ENCODE measurements around the gene PRPF18. TPM values are rescaled to one million over a fixed set of nuclear protein-coding genes. Genes with fewer than 3 reads are reported as not detected.

Gene PRPF18
- polyA plus RNA-seq, 2 of the 4 experiments (the other 2 are of a cell fraction): 22.3 to 39.6 TPM

DNA sequence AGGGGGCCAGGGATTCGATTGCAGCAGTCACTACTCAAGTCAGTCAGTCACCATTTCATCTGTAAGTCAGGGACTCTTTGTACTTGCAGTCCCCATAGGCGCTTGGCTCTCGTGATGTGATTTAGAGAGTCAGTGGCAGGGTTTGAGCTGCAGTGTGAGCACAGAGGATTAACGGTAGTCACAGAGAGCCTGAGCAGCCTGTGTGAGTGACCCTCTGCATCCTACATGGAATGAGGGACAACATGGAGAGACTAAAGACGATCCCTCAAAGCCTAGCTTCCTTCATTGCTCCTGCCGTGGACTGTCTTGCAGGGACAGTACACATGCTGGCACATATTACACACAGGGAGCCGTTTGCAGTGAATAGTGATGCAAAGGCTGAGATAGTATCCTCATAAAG, 56.3 kb downstream of the PRPF18 start:
- TF ChIP-seq FOSB (CRISPR knock-in tag; IDR thresholded peaks at IDR 0.05) (no peak), FOSL2 (IDR thresholded peaks at IDR 0.05) (no peak), FOSL2 (CRISPR knock-in tag; IDR thresholded peaks at IDR 0.05) (no peak), MYC (IDR thresholded peaks at IDR 0.05; ENCODE audit: borderline replicate concordance, low read length) (no peak)
- Histone ChIP-seq H3K4me1 (no peaks in the 10 kb centered on the region), H3K4me2 (no peak overlapping the region), H3K4me3 (no peak overlapping the region), H3K27ac (no peak overlapping the region), H3K9me3 (peaks cover 21% of the 10 kb centered on the region)
- ChIA-PET CTCF (interaction anchor here (0.9 kb wide), 1 partner anchor 29 kb away, joined by 3 read pairs; no protein-coding TSS in a partner anchor), POLR2A (no interaction called here)
- FAIRE-seq: no peak
- no peak for ATAC-seq
- 77% methylated on average over 7 of the region's 7 CpGs for WGBS (ENCODE audit: missing lambda C conversion rate)
- DNase-seq (ENCODE audit: low read depth in 1 of 2, low spot score in 1 of 2): no peak

DNA sequence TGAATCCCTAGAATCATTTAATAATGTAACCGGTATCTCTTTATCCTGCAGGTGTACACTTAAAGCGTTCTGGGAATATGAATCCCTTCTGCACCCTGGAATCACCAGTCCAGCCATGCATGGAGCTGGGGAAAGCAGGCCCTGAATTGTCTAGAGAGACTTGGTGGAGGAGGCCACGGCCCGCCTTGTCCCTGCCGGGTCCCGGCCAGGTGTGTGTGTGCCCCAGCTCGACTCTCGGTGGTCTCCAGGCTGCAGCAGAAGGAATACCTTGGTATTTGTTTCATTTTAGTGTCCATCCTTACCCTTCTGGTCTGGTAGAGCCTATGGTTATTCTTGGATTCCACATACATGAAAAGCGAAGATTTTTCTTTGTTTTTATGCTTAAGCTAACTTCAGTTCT, 58.1 kb downstream of the PRPF18 start:
- H3K27ac ChIP-seq: no peak overlapping the region
- 93% methylated on average over 9 of the region's 9 CpGs for WGBS (ENCODE audit: missing lambda C conversion rate)
- no peak for TF ChIP-seq FOSB (CRISPR knock-in tag; IDR thresholded peaks at IDR 0.05)
- no peak for TF ChIP-seq FOSL2 (IDR thresholded peaks at IDR 0.05)
- no peak for TF ChIP-seq FOSL2 (CRISPR knock-in tag; IDR thresholded peaks at IDR 0.05)
- TF ChIP-seq, protein P1, sequence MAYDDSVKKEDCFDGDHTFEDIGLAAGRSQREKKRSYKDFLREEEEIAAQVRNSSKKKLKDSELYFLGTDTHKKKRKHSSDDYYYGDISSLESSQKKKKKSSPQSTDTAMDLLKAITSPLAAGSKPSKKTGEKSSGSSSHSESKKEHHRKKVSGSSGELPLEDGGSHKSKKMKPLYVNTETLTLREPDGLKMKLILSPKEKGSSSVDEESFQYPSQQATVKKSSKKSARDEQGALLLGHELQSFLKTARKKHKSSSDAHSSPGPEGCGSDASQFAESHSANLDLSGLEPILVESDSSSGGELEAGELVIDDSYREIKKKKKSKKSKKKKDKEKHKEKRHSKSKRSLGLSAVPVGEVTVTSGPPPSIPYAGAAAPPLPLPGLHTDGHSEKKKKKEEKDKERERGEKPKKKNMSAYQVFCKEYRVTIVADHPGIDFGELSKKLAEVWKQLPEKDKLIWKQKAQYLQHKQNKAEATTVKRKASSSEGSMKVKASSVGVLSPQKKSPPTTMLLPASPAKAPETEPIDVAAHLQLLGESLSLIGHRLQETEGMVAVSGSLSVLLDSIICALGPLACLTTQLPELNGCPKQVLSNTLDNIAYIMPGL (CRISPR knock-in tag; IDR thresholded peaks at IDR 0.05; ENCODE audit: borderline replicate concordance): no peak
- TF ChIP-seq, protein P2, sequence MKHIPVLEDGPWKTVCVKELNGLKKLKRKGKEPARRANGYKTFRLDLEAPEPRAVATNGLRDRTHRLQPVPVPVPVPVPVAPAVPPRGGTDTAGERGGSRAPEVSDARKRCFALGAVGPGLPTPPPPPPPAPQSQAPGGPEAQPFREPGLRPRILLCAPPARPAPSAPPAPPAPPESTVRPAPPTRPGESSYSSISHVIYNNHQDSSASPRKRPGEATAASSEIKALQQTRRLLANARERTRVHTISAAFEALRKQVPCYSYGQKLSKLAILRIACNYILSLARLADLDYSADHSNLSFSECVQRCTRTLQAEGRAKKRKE (CRISPR knock-in tag; IDR thresholded peaks at IDR 0.05; ENCODE audit: low read depth): no peak
- TF ChIP-seq CTCF (IDR thresholded peaks at IDR 0.05): no peak
- no peak for TF ChIP-seq EHMT2 (IDR thresholded peaks at IDR 0.05; ENCODE audit: low read depth)
- TF ChIP-seq EP300 (IDR thresholded peaks at IDR 0.05): no peak
- TF ChIP-seq, protein P3, sequence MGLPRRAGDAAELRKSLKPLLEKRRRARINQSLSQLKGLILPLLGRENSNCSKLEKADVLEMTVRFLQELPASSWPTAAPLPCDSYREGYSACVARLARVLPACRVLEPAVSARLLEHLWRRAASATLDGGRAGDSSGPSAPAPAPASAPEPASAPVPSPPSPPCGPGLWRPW (IDR thresholded peaks at IDR 0.05): no peak
- DNase-seq (ENCODE audit: low read depth in 1 of 2, low spot score in 1 of 2): no peak
- ATAC-seq: no peak
- H3K9me3 ChIP-seq: peaks cover 21% of the 10 kb centered on the region
- H3K4me3 ChIP-seq: no peak overlapping the region
- H3K4me2 ChIP-seq: no peak overlapping the region
- ChIA-PET CTCF (interaction anchor here (0.5 to 1.6 kb wide), 3 partner anchors 15 to 162 kb away, joined by 3 to 4 read pairs (median 4); no protein-coding TSS in a partner anchor), POLR2A (no interaction called here)
- no peak for FAIRE-seq
- no peaks in the 10 kb centered on the region for H3K4me1 ChIP-seq

DNA sequence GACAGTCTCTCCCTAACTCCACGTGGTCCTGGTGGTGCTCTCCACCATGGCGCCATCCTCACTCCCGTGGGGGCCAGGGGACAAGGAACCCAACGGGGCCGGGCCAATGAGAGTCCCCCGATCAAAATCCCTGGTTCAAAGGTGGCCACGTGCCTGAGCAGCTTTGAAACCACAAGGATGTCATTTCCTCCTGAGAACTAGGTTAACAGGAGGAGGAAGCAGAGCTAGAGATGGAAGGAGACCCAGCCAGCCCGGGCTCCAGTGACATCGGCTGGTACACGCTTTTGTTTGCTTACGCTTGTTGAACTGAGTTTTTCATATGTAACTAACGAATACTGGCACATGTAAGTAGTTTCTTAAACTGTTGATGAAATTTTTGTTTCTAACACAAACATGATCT, 61.7 kb downstream of the PRPF18 start:
- no peak overlapping the region for H3K4me2 ChIP-seq
- ChIA-PET POLR2A (no interaction called here), CTCF (no interaction called here)
- WGBS (ENCODE audit: missing lambda C conversion rate): 87% methylated on average over 12 of the region's 12 CpGs
- FAIRE-seq (no peak), DNase-seq (ENCODE audit: low read depth in 1 of 2, low spot score in 1 of 2) (no peak), ATAC-seq (no peak)
- no peaks in the 10 kb centered on the region for H3K4me1 ChIP-seq
- H3K27ac ChIP-seq: no peak overlapping the region
- no peak overlapping the region for H3K4me3 ChIP-seq
- H3K9me3 ChIP-seq: no peaks in the 10 kb centered on the region
- TF ChIP-seq EHF (CRISPR knock-in tag; IDR thresholded peaks at IDR 0.05): no peak

DNA sequence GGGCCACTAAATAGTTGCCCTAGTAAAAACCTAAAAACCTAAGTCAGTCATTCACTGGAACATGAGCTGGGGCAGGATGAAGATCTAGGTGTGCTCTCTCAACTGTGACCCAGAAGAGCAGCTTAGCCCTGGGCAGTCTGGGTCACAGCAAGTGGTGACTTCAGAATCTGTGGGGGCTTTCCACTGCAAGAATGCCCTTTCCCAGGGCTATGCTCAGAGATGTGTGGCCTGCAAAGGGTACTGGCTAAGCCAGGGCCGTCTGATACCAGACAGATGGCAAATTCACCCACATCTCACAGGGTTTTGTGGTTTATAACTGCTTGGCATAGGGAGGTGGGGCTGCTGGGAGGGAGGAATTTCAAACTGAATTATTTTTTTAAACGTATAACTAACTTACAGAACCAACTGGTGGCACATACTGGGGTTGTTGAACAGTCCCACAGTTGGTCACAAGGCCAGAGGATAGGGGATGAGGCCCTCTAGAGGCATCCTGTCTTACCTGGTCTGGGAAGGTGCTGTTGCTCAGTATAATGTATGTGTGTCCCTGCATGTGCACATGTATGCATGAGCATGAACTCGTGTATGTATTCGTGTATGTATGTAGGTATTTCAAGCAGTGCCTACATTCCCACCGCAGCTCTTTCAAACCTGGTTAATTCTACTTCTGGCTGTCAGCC, 63.2 kb downstream of the PRPF18 start:
- CTCF ChIA-PET: interaction anchor here (0.8 to 1.6 kb wide), 2 partner anchors 9 to 137 kb away, joined by 3 to 8 read pairs; no protein-coding TSS in a partner anchor
- FAIRE-seq (no peak), DNase-seq (ENCODE audit: low read depth in 1 of 2, low spot score in 1 of 2) (no peak), ATAC-seq (no peak)
- no peak overlapping the region for H3K27ac ChIP-seq
- no peak overlapping the region for H3K4me2 ChIP-seq
- no peaks in the 10 kb centered on the region for H3K4me1 ChIP-seq
- no peaks in the 10 kb centered on the region for H3K9me3 ChIP-seq
- H3K4me3 ChIP-seq: no peak overlapping the region
- TF ChIP-seq NR3C1 (IDR thresholded peaks at IDR 0.05): no peak
- TF ChIP-seq, protein P4, sequence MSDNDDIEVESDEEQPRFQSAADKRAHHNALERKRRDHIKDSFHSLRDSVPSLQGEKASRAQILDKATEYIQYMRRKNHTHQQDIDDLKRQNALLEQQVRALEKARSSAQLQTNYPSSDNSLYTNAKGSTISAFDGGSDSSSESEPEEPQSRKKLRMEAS (IDR thresholded peaks at IDR 0.05): no peak
- TF ChIP-seq, protein P3 (IDR thresholded peaks at IDR 0.05): no peak
- TF ChIP-seq RARB (CRISPR knock-in tag; IDR thresholded peaks at IDR 0.05): no peak
- 59% methylated on average over 5 of the region's 5 CpGs for WGBS (ENCODE audit: missing lambda C conversion rate)
- POLR2A ChIA-PET: no interaction called here

Data from A549 (cell line).